ENCODE data around the gene NAV2.

Gene NAV2

DNA sequence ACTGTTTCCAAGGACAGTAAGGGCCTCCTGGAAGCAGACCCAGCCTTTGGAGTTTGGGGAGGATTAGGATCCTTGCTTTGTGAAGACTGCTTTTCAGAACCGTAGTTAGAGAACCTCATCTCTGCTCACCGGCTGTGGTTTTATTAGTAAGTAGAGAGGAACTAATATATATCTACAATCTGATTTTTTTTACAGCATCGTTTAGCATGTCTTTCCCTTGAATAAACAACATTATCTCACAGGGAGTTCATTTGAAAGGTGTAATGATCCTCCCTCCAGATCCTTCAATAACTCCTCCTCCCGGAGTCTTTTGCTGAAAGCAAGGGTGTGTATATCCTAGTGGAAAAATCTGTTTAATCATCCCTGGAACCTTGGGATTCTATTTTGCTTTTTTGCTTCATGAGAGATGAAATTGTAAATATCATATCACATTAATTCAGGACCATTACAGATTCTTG is 314.9 kb downstream of the NAV2 start:
- DNase-seq: no peak

DNA sequence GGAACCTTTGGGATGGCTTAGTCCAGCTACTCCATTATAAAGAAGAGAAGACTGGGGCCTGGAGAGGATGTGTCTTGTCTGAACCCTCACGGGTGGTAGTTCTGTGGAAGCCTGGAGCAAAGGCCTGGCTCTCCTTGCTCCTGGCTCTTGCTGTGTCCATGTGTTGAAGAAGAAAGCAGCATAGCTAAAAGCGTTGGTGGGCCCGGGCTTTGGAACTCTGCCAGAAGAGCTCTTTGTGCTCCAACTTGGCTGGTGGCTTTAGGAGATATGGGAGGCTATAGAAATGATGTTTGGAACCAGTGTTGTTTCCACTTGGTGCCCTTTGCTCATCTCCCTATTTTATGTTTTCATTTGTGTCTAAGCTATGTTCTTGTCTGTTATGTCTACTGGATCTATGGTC is 316.6 kb downstream of the NAV2 start:
- no peak for DNase-seq

DNA sequence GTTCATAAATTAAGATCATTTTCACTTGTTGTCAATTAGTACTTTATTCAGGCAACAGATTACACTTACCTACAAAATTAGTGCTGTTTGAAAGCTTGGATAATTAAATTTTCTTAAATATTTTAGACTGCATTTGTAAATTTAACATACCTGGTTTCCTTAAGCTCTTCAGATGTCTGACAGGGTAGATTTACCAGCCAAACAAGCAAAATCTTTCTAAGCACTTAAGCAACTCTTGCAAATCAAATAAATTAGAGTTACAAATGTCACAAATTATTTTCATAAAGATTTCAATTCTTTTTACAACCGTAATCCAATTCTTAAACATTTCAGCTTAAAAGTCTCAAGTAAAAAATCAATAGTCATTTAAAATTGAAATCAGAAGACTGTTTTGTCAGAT is 317.8 kb downstream of the NAV2 start:
- DNase-seq: no peak

DNA sequence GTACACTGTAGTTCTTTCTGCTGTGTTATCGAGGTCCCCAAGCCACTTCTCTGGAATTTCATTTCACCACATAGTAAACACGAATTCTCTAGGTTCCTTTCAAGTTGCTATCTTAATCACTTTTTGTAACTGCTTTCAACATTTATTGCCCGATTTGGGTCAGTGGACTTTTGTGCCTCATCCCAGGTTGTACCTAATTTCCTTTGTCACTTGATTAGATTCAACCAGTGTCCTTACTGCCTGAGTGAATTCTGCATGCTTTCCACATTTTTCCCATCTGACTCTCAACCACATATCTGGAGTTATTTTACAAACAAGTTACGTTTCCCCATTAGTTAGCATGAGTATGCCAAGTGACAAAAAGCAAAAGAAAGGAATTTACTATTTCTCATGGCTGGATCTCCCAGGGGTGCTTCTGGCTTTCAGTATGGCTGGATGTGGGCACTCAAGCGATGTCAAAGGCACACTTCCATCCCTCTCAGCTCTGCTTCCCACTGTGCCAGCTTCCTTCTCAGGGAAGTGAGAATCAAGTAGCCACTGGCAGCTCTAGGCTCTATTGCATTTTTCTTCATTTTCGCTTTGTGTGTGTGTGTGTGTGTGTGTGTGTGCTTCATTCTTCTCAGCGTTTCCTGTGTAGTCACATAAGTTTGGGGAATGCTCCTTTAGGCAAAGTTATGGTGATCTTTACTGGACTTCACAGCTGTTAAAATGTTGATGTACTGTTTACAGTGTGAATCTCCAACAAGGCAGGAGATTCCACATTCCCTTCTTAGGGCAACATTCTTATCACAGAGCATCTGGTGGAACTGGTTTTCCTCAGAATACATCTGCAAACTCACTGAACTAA is 318.7 kb downstream of the NAV2 start:
- no peak for DNase-seq

DNA sequence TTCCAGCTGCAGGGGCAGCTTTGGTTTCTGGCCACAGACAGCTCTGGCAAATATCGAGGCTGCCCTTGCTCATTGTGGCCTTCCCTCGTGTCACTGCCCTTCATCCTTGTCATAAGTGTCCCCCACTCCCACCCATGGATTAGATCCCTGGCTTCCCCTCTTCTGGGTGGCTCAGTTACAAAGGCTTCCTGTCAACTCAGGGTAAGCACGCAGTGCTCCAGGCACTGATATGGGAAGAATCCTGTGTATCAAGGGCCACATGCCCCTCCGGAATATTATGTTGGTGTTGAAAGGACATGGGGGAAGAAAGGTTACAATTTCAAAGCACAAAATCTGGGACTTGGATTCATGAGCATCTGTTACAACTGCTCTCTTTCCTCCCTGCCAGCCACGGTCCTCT is 319.5 kb downstream of the NAV2 start:
- DNase-seq: no peak

DNA sequence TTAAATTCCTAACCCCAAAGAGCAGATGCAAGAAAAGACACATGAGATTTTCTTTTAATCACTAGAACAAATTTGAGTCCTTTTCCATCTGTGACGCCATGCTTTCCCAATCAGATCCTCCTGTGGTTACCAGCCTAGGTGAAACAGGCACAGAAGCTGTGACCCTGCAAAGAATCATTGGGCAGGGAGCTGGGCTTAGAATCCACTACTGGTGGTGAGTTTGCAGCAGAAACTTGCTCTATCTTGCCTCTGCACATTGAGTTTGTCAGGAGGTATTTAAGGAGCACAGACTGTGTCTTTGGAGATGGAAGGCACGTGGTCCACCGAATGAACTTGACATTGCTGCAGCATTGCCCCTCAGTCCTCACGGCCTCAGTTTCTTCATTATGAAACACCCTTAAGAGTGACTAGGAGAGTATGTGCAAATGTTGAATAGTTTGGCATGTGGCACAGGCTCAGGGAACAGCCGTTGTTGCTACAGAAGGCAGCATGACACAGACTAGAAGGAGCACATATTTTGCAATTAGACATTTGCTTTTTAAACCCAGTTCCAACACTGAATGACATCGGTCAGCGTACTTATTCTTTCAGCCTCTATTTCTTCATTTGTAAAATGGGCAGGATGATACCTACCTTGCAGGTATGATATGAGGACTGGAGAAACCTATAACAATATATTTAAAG is 320.1 kb downstream of the NAV2 start:
- no peak for DNase-seq

DNA sequence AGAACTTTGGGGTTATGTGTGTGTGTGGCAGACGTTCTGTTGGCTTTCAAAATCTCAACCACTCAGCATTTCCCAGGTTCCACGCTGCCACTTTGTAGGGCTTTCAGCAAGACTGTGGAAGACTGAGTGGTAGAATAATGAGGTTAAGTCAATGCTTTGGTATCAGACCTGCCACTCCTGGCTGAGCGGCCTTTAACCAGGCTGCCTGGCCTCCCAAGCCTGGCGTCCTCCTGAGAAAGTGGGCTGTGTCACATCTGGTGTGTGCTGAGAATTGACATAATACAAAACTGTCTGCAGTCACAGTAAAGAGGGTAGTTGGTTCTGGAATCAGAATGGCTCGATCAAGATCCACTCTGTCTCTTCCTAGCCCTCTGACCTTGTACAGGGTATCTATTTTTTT is 321.2 kb downstream of the NAV2 start:
- no peak for DNase-seq

DNA sequence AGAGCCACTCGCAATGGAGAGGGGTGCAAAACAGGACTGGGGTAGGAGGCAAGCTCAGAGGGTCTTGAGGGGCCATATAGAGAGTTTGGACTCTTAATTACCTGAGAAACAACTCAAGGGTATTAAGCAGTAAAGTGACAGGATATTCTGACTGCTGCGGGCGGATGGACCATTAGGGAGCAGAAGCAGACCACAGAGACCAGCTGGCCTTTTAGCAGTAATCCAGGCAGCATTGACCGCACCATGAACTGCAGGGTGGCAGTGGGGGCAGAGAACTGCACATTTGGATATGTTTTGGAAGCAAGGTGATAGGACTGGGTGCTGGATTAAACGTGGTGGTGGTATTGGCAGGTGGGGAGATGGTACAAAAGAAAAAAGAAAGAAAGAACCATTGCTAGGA is 322.3 kb downstream of the NAV2 start:
- no peak for DNase-seq

DNA sequence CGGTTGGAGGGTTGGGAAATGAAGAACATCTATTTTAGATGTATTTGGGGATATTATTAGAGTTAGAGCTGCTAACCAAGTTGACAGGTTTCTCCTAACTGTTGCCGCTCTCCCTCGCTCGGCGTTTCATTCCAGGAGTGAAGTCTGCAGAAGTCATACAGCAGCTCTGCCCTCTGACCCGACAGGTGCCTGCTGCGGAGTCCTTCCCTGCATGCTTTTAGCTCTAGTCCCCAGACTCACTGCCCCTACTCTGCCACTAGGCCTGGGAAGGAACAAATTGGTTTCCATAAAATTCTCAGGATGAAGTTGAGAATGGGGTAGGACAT is 322.7 kb downstream of the NAV2 start:
- DNase-seq: no peak

DNA sequence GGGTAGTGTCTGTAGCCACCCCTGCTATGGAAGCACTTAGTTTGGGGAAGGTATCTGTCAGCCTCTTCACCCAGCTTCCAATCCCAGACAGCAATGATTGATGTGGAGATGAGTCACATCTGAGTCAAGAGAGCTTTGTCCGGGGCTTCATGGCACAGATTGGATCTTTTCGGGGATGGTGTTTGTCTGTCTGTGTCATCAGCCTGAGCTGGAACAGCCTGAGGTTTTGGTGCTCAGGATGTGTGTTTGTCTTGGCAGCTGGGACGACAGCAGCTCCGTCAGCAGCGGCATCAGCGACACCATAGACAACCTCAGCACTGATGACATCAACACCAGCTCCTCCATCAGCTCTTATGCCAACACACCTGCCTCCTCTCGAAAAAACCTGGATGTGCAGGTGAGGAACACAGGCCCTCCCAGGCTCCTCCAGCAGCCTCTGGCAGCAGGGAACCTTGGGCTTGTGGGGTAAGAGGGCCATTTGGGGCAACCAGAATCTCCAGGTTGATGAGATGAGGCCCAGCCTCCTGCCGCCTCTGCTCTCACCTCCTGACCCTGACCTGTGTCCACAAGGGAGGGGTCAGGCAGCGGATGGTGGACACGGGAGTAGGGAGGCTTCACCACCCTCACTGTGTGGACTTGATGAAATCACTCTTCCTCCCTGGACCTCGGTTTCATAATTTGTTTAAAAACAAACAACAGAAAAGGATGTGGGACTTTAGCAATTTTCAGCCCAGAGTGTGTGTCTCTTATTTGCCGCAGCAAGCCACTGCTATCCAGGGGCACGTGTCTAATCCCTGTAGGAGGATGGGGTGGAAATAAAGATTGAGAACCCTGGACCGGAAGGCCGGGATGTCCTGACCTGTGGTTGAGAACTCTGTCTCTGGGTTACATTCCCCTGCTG is 323.3 kb downstream of the NAV2 start:
- DNase-seq: no peak

DNA sequence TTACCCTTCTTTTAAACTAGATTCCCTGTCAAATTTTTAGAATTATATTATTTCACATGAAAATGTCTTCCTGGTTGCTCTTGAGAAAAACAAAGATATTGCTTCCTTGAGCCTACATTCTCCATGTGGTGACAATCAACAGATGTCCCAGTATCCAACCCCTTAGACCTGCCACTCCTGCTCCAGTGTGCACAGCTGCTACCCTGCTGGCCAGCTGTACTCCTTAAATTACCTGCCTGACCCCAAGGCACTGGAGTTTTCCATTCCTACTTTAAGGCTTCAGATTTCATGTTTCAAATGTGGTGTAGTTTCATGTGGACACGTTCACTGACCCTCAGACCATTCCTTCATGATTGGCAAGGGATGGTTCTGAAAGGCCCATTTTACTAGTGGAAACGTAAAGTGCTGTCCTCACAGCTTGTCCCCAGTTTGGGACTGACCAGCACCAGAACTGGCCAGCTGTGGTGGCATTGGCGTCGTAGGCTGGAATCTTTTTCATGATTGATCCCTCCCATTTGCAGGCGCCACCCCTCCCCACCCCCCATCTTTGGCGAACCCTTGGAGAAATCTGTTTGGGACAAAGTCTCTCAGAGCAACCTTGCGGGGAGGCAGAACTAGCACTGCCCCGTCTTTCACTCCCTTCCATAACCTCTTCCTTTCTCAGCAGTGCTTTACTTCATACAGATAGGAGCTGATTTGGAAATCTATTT is 324.1 kb downstream of the NAV2 start:
- DNase-seq: no peak

DNA sequence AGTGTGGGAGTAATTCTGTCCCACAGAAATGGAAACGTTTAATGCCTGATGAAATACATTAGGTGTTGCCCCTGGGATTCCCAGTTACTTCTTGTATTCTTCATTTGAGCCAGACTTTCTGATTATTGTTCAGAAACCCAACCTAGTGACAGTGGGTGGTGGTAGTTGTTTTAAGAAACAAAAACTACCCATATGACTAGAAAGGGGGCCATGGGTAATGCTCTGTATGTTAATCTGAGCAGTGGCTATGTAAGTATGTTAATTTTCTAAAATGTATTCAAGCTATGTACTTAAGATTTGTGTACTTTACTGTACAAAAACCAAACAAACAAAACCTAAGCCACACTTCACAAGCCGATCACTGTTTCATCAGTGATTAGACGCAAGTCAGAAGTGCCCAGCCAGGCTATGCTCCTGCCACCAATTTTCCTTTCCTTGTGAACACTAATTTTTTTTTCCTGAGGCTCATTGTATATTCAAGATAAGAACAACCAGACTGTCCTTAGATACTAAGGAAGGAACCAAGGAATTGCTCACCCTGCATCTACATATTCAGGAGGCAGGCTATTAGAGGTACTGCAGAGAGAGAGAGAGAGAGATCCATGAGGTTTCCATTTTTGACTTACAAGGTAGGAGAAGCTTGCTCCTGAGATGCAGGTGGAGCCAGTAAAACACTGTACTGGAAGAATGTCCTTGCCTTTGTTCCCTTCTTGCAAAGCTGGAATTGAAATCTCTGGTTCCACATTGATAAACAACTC is 324.9 kb downstream of the NAV2 start:
- DNase-seq: no peak

DNA sequence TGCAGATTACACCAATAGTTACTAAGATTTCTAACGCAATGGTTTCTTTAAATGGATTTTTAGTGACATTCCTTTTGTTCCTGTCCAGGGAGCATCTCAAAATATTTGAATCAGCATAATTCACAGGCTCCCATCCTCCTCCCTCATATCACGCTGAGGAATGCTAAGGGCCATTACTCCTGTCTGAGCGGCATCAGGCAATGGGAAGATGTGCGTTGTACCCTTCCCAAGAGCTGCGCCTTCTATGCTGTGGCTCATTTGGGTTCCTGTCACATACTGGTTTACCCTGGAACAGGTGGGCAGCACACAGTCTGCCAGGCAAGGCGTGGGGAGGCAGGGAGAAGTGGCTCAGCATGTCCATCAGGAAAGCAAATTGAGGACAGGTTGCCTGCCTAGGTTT is 325.8 kb downstream of the NAV2 start:
- no peak for DNase-seq

DNA sequence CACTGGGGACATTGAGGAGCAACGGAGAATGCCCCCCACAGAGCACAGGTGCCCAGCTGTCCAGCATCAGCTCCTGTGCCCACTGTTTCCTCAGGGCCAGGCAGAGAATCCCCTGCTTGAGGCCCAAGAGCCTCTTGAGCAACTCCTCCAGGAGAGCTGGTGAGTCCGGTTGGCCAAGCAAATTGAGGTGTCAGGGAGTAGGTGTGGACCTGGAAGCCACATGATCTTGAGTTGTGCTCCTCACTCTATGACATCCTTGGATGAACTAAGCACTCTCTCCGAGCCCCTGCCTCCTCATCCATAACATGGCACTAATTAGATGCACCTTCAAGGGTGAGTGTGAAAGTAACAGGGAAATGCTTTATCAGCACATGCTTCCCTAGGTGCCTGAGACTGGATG is 326.3 kb downstream of the NAV2 start:
- no peak for DNase-seq

DNA sequence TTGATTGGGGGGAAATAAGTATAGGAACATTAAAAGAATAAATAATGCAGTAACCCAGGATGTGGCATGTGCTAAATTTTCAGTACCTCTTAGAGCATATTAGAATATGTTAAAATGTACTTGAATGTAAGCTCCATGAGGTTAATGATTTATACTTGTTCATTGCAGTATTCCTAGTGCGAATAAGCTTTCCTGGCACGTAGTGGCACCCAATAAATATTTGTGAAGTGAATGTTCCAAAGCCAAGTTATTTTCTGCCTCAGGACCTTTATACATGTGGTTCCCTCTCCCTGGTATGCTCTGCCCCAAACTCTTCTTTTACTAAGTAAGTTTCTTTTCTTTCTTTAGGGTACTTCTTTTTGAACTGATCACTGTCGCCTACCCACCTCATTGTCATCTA is 328.9 kb downstream of the NAV2 start:
- no peak for DNase-seq

DNA sequence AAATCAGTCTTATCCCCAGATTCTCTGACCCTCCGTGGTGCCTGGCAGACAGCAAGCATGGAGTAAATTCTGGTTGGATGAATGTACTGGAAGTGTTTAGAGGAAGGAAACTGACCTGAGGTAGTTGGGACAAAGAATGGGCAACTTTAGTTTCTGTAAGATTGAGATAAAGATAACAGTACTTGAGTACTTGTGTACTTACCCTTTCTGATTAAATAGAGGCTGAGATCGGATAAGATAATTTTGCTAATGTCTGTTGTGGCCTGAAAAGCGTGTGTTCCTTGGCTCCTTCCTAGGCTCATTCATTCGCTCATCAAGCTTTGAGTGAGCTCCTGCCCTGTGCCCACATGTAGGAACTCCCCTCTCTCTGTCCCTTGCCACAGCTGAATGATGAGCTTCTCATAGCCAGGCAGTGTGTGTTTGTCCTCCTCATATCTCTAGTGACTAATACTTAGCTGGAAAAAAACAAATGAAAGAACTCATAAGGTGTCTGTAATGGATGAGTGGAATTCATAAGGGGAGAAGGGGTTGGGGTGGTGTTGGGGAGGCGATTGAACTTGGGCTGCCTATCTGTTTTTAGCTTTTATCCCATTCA is 329.5 kb downstream of the NAV2 start:
- no peak for DNase-seq

DNA sequence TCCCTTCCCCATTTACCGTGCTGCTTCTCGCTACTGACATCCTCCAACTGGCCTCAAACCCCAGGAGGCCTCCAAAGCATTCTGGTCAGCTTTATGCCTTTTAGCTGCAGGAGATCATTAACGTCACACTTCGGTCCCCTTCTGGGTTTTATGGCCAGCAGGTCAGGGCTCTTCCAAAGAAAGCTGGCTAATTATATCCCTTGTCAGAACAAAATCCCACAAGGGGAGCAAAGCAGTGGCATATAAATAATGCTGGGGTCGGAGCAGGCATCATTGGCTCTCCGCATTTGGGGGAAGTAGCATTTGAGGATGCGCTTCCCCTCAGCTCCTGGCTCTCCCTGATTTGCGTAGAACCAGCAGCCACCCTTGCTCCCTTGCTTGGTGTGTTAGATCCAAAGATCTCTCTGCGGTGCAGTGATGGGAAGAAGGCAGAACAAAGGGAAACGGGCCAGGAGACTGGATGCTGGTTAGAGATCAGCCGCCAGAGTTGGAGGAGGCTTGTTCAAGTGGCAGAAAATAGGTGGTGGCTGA is 330.2 kb downstream of the NAV2 start:
- DNase-seq: no peak

DNA sequence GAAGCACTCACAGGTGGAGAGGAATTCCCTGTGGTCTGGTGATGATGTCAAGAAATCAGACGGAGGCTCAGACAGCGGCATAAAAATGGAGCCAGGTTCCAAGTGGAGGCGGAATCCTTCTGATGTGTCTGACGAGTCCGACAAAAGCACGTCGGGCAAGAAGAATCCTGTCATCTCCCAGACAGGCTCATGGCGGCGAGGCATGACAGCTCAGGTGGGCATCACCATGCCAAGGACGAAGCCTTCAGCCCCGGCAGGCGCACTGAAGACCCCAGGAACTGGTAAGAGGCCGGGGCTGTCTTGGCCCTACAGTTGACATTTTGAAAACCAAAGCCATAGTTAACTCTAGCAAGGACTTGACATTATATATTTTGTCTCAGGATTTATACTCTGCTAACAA is 331.4 kb downstream of the NAV2 start:
- no peak for DNase-seq

DNA sequence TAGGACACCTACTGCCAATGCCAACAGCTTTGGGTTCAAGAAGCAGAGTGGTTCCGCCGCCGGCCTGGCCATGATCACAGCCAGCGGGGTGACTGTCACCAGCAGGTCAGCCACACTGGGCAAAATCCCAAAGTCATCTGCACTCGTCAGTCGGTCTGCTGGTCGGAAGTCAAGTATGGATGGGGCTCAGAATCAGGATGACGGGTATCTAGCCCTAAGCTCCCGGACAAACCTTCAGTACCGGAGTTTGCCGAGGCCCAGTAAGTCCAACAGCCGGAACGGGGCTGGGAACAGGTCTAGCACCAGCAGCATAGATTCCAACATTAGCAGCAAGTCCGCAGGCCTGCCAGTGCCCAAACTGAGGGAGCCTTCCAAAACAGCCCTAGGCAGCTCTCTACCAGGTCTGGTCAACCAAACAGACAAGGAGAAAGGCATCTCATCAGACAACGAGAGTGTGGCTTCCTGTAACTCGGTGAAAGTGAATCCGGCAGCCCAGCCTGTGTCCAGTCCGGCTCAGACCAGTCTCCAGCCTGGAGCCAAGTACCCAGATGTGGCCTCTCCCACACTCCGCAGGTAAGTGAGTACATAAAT is 332.6 kb downstream of the NAV2 start:
- DNase-seq: no peak

DNA sequence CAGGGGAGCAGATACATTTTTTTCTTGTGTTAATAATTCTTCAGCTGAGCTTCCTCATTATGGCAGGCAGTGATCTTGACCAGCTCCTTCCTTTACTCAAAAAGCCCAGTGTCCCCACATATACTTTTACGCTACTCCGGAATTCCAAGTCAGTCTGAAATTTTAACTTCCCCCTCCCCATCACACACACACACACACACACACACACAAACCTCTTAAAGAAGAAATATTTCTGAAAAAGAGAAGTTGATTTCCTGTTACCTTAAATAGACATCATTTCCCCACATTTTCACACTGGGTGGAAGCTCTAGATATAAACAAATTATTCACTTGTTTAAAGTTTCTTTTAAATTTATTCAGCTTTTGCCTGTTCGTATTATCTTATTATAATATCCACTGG is 333.8 kb downstream of the NAV2 start:
- DNase-seq: no peak
